K562 (cell line): ENCODE measurements around the gene SLC6A6. TPM values are rescaled to one million over a fixed set of nuclear protein-coding genes. Genes with fewer than 3 reads are reported as not detected.
A peak's percentile ranks its signal among the peaks of the same experiment; 100 is the strongest.

Experiments
- AFF1 ChIP-seq, 2 experiments: fragments of 450-650 bp; IDR thresholded peaks; 2 replicates each; pipeline ENCODE4 v1.6.1; 2018; ENCODE audit warnings: mild to moderate bottlenecking in 2 of 2, low read depth in 1 of 2; ENCODE audit not compliant: partially characterized antibody in 2 of 2
- CCNT2 ChIP-seq: IDR thresholded peaks from 2 replicates; pipeline ENCODE4 v1.6.1; 2011; ENCODE audit warnings: borderline replicate concordance, low read depth, mild to moderate bottlenecking, moderate library complexity, mixed read lengths, low read length; ENCODE audit not compliant: insufficient read length; ENCODE audit errors: extremely low read depth
- MGA ChIP-seq: fragments of 450-650 bp; IDR thresholded peaks from 2 replicates; pipeline ENCODE4 v1.6.1; 2016; ENCODE audit warnings: mild to moderate bottlenecking, moderate library complexity
- PRMT5 ChIP-seq: sonication (generic); formaldehyde crosslinking; IDR thresholded peaks from 2 replicates; pipeline ENCODE4 v1.5.0; 2020; ENCODE audit warnings: missing genetic modification reagents
- ZNF277 ChIP-seq: fragments of 250-450 bp; sonication (Bioruptor Pico); IDR thresholded peaks from 2 replicates; pipeline ENCODE4 v1.8.0; 2022; ENCODE audit warnings: inconsistent platforms, mild to moderate bottlenecking, moderate library complexity, borderline replicate concordance
- ZNF395 ChIP-seq: fragments of 200-800 bp; sonication (Bioruptor generic); IDR thresholded peaks from 2 replicates; pipeline ENCODE4 v1.6.1; 2017; ENCODE audit warnings: missing genetic modification characterization, missing compliant biosample characterization
- ZNF830 ChIP-seq: fragments of 250-450 bp; sonication (Bioruptor Pico); IDR thresholded peaks from 2 replicates; pipeline ENCODE4 v1.5.0; 2021; ENCODE audit warnings: mild to moderate bottlenecking
- polyA plus RNA-seq, 8 experiments: library from polyadenylated mRNA; depleted of rRNA in 4 of 8; stranded (reverse) in 5 of 8; unstranded in 3 of 8; fragments of >200 nt; fragmentation: Nextera tagmentation in 2 of 8; fragmentation: Illumina TruSeq in 1 of 8; extraction: Ambion mirVana in 2 of 8; extraction: Trizol in 1 of 8; gene quantifications; 2 replicates each; pipeline versions ENCODE4 v1.2.1 to v1.2.3, GENCODE V29; 2011 to 2014; ENCODE audit warnings: inconsistent platforms in 1 of 8, missing spikeins in 1 of 8
- total RNA-seq, 7 experiments: library from RNA; depleted of rRNA in 6 of 7; stranded (reverse); fragments of >200 nt in 6 of 7; fragmentation: Illumina TruSeq in 2 of 7; extraction: Trizol in 2 of 7; gene quantifications; 2 replicates each; pipeline versions ENCODE4 v1.2.1 to v1.2.3, GENCODE V29; 2011 to 2021; ENCODE audit warnings: low replicate concordance in 1 of 7

Gene SLC6A6
- total and polyA plus RNA-seq, 9 of the 15 experiments (the other 6 are each of a cell fraction or from before 2014, with no cell fraction given) = 12.3 to 203 (median 93.2) TPM

- TF ChIP-seq MGA (no peak), PRMT5 (no peak), ZNF830 (no peak), AFF1 (IDR thresholded peaks at IDR 0.05; ENCODE audit: low read depth in 1 of 2, partially characterized antibody in 2 of 2) (peak in 1 of 2 experiments; percentile 56), CCNT2 (peak; percentile 31), ZNF395 (CRISPR knock-in tag) (peak; percentile 93; the same call in 1 of the 2 replicates), ZNF277 (CRISPR knock-in tag) (no peak)
These were observed 8.2 kb downstream of the SLC6A6 start (continued) for GRCh38 chr3:14410503-14411165.
